SU-DHL-6 (cell line): ENCODE data around the gene MDK.

ENCODE experiments used
- H2AFZ ChIP-seq: fragments of 200-600 bp; sonication (generic); 2 replicates; pipeline ENCODE4 v1.6.1; 2014; ENCODE audit warnings: low read depth, mild to moderate bottlenecking, moderate library complexity, mixed read lengths, antibody characterized with exemption, low read length; ENCODE audit not compliant: severe bottlenecking
- H3F3A ChIP-seq: fragments of 200-600 bp; shearing (Covaris generic); 2 replicates; pipeline ENCODE4 v1.6.0; 2016; ENCODE audit warnings: antibody characterized with exemption, mild to moderate bottlenecking; ENCODE audit not compliant: insufficient read depth
- H3K27ac ChIP-seq: fragments of 200-600 bp; sonication (generic); 2 replicates; pipeline ENCODE4 v1.5.1; 2016; ENCODE audit warnings: low read depth, mild to moderate bottlenecking, low read length, moderate library complexity, mixed read lengths
- H3K27me3 ChIP-seq: fragments of 200-600 bp; sonication (generic), shearing (Covaris generic); 2 replicates; pipeline ENCODE4 v1.6.0; 2014; ENCODE audit warnings: mild to moderate bottlenecking, low read length
- H3K36me3 ChIP-seq: fragments of 200-600 bp; sonication (generic); 2 replicates; pipeline ENCODE4 v1.6.1; 2014; ENCODE audit warnings: mild to moderate bottlenecking, low read length, mixed read lengths
- H3K4me2 ChIP-seq: fragments of 300-600, 200-600 bp; shearing (Covaris generic), sonication (generic); 2 replicates; pipeline ENCODE4 v1.6.0; 2014; ENCODE audit warnings: low read length, low read depth, mild to moderate bottlenecking; ENCODE audit not compliant: poor library complexity, severe bottlenecking
- H3K4me3 ChIP-seq: fragments of 200-600 bp; sonication (generic); 2 replicates; pipeline ENCODE4 v1.5.1; 2014; ENCODE audit warnings: antibody characterized with exemption, low read length, mild to moderate bottlenecking, mixed read lengths; ENCODE audit not compliant: insufficient read depth, poor library complexity, severe bottlenecking
- H3K79me2 ChIP-seq: fragments of 200-600 bp; sonication (generic); 2 replicates; pipeline ENCODE4 v1.6.1; 2014; ENCODE audit warnings: mild to moderate bottlenecking, low read length, moderate library complexity; ENCODE audit not compliant: insufficient read depth
- H3K9ac ChIP-seq: fragments of 200-600 bp; sonication (generic); 2 replicates; pipeline ENCODE4 v1.7.0; 2014; ENCODE audit warnings: mild to moderate bottlenecking, low read length
- H3K9me2 ChIP-seq: fragments of 200-600 bp; sonication (generic); replicated peaks from 2 replicates; pipeline ENCODE4 v1.6.1; 2014; ENCODE audit warnings: low read length; ENCODE audit not compliant: insufficient read depth
- H3K9me3 ChIP-seq: fragments of 200-600 bp; sonication (generic); 2 replicates; pipeline ENCODE4 v1.6.1; 2014; ENCODE audit warnings: low read length, mixed read lengths; ENCODE audit not compliant: insufficient read depth
- H4K20me1 ChIP-seq: fragments of 200-600 bp; sonication (generic); 2 replicates; pipeline ENCODE4 v1.6.1; 2014; ENCODE audit warnings: low read depth, mild to moderate bottlenecking, antibody characterized with exemption, low read length, moderate library complexity, mixed read lengths
- EZH2phosphoT487 ChIP-seq: fragments of 200-600 bp; sonication (generic), shearing (Covaris generic); conservative IDR thresholded peaks from 2 replicates; pipeline ENCODE4 v1.6.1; 2018; ENCODE audit warnings: mild to moderate bottlenecking, antibody characterized with exemption, low read length, moderate library complexity, mixed read lengths
- TF ChIP-seq, protein P1 (sequence below): fragments of 200-600 bp; sonication (generic); IDR thresholded peaks from one replicate; pipeline ENCODE4 v1.5.1; 2017; ENCODE audit warnings: antibody characterized with exemption, mild to moderate bottlenecking, low read length, moderate library complexity; ENCODE audit not compliant: insufficient read depth, poor library complexity, severe bottlenecking

The MDK gene

DNA sequence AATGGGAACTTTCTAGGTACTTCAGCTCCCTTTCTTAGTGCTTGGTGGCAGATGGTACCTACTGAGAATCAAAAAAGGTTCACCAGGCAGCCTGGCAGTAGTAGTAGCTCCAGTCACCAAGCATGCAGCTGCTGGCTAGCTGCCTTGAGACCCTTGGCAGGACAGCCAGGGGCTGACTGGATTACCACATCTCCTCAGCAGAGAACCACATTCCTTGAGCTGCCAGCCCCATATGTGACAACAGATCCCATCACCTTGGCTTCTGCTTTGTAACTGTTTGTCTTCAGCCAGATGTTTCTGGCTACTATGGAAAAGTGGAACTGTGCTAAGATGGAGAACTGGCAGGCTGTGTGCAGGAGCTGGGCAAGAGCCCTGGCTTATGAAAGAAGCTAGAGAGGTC, 49.7 kb downstream of the MDK start:
- Histone ChIP-seq H2AFZ (no peak overlapping the region), H3K27ac (no peak overlapping the region), H3K9me3 (no peaks in the 10 kb centered on the region), H3F3A (no peaks in the 10 kb centered on the region), H4K20me1 (no peaks in the 10 kb centered on the region), H3K4me2 (no peak overlapping the region), H3K9ac (no peak overlapping the region), H3K27me3 (no peaks in the 10 kb centered on the region), H3K9me2 (no peaks in the 10 kb centered on the region), H3K79me2 (no peaks in the 10 kb centered on the region), H3K4me3 (no peak overlapping the region), H3K36me3 (no peaks in the 10 kb centered on the region)
- TF ChIP-seq, protein P1, sequence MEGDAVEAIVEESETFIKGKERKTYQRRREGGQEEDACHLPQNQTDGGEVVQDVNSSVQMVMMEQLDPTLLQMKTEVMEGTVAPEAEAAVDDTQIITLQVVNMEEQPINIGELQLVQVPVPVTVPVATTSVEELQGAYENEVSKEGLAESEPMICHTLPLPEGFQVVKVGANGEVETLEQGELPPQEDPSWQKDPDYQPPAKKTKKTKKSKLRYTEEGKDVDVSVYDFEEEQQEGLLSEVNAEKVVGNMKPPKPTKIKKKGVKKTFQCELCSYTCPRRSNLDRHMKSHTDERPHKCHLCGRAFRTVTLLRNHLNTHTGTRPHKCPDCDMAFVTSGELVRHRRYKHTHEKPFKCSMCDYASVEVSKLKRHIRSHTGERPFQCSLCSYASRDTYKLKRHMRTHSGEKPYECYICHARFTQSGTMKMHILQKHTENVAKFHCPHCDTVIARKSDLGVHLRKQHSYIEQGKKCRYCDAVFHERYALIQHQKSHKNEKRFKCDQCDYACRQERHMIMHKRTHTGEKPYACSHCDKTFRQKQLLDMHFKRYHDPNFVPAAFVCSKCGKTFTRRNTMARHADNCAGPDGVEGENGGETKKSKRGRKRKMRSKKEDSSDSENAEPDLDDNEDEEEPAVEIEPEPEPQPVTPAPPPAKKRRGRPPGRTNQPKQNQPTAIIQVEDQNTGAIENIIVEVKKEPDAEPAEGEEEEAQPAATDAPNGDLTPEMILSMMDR = no peak
- TF ChIP-seq EZH2phosphoT487 = no peak
